Liver (tissue), 2 donors: ENCODE measurements around the gene TPM3.

ENCODE experiments used
- CTCF ChIP-seq: fragments of 150-350 bp; IDR thresholded peaks from 2 replicates; pipeline ENCODE4 v1.5.1; 2017; ENCODE audit warnings: improper control_type of control experiment, low read depth, low read length; ENCODE audit not compliant: missing input control
- REST ChIP-seq: IDR thresholded peaks from 2 replicates; pipeline ENCODE4 v1.6.1; 2016; ENCODE audit warnings: antibody characterized with exemption, mild to moderate bottlenecking
- donor health status: healthy.

GRCh38 chr1:154223621-154224020 lies 31.7 kb upstream of the TPM3 start:
- TF ChIP-seq CTCF (no peak), REST (no peak)
